Ishikawa (cell line): Measurements from ENCODE around the gene KMT5B.

Source experiments
- CREB1 ChIP-seq: IDR thresholded peaks from 2 replicates; pipeline ENCODE4 v1.6.1; 2012; ENCODE audit warnings: low read depth
- EGR1 ChIP-seq: IDR thresholded peaks from 2 replicates; pipeline ENCODE4 v1.6.1; 2012
- TEAD4 ChIP-seq: IDR thresholded peaks from 2 replicates; pipeline ENCODE4 v1.6.1; 2012
- TF ChIP-seq, protein P1 (sequence below): IDR thresholded peaks from 2 replicates; pipeline ENCODE4 v1.6.1; 2012

DNA sequence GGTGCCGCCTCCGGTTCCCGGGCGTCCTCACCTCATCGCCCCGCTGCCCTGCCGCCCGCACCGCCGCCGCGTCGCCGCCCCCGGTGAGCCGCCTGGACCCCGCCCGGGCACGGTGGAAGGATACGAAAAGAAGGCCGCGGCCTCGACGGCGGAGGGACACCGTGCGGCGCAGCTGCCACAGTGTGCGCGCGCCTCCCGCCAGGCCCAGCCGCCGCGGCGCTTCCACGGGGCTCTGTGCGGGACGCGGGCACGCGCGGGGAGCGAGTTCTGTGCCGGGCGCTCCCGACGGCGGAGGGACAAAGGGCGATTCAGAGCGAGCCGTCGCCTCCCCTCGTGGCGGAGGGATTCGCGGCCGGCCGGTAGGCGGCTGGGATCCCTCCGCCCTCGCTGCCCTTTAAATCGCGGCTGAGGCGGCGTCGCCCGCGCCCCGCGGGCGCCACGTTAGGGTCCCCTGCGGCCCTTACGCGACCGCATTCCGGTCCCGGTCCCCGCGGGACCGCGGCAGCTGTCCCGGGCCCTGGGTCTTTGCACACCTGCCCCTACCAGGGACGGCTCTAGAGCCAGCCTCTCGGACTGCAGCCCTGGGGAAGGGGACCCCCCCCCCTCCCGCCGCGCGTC, 568 bp upstream of the KMT5B start:
- TF ChIP-seq TEAD4 (peak; percentile 43; the same call in 1 of the 2 replicates), CREB1 (0 out of 2 replicates have a peak, but pooled peaks have one; percentile 37), EGR1 (no peak)
- TF ChIP-seq, protein P1, sequence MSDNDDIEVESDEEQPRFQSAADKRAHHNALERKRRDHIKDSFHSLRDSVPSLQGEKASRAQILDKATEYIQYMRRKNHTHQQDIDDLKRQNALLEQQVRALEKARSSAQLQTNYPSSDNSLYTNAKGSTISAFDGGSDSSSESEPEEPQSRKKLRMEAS = peak; percentile 74
